ENCODE measurements around the gene PRG3.

PRG3 gene, protein sequence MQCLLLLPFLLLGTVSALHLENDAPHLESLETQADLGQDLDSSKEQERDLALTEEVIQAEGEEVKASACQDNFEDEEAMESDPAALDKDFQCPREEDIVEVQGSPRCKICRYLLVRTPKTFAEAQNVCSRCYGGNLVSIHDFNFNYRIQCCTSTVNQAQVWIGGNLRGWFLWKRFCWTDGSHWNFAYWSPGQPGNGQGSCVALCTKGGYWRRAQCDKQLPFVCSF

DNA sequence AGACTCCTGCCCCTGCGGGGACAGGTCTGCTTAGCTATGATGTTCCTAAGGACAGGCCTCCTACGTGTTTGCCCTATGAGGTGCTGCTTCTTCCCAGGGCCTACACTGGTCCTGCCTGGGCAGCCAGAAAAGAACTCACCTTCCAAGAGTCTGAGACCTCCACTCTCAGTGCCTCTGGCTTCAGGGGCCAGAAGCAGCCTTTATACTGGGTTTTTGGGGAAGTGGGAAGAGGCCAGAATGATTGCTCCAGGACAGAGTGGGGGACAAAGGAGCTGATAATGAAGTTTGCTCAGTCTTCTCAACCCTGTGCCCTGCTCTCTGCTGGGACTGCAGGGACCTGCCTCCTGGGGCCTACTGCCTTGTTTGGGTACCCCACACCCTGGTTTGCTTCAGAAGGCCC, at the start of gene PRG3:
PRG3 (minus strand) TSS at position 176 of the 400 bp plus-strand sequence. CDS start 442 bp downstream, outside the sequence.
- DNase-seq (ENCODE audit: low read depth in 3 of 3), result no peak

DNA sequence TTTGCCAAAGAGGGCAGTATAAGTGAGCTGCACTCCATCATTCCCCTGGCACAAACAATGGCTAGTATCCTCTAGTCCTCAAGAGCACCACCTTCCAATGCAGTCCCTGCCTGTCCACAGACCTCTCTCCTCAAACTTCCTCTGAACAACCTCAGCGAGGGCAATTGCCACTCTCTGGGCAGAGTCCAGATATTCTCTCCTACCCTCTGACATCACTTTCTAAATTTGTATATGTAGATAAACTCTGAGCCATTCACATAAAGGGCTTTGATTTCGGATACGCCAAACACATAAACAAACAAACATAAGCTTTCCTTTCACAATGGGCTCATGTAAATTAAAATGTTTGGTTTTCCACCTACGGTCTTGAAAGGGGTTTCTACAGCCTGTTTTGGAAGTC, 49.0 kb upstream of the PRG3 start:
- no peak for DNase-seq (ENCODE audit: low read depth in 3 of 3)

DNA sequence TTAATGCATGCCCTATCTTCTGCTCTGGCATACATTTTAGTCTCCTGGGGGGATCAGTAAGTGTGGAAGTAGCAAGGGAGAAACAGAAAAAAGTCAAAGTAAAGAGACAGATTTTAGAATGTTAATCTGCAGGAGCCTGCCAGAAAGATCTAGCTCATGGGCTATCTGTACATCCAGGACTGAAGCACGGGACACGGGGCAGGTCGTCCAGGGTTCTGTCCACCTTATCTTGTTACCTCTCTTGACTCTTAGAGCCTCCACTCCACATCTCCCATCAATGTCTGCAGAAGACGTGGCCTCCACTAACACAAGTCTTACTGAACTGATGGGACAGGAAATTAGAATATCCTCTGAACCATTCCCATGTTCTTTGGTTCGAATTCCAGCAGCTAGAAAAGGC, 47.7 kb upstream of the PRG3 start:
- DNase-seq (ENCODE audit: low read depth in 3 of 3), result no peak

DNA sequence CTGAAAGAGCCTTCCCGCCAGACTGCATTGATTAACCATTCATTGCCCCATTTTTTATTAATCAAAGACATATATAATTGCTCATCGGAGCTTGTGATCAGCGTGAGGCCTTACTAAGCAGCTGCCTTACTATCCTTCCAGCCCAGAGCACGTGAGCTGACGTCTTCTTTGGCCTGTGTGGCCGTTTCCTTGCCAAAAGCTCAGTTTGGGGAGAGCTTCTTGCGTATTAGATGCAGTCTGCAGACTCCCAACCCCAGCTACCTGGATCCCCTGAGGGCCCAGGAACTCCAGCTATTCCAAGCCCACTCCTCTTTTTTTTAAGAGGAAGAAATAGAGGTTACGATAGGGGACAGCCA, 46.8 kb upstream of the PRG3 start:
- DNase-seq (ENCODE audit: low read depth in 3 of 3), result no peak

DNA sequence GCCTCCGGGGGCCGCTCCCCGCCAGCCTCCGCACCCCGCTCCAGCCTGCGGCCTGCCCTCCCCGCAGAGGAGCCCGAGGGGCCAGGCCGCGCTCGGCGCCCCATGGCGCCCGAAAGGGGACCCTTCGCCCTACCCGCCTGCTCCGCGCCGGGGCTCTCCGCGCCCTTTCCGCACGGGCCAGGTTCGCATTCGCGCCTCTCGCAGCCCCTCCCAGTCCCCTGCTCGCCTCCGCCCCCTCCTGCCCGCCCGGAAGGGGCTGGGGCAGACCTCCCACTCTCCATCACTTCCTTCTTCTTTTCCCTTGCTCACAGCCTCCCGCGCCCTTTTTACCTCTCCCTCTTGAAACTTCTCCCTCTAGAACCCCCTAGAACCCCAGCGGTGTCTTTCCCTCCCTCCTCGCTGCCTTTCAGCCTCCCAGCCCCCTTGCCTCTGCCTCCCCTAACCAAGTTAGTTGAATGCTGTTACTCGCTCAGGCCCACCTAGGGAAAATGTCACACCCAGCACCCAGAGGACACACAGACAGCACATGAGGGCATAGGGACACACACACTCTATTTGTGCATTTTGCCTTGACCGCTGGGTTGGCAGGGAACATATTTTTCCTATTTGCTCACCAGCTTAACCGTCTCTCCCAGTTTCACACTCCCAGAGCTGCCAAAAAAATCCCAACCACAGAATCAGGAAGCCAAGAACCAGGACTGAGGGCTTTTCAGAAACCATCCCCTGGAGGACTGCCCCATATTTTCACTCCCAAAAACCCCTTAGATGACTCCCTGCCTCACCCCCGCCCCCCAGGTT, 46.2 kb upstream of the PRG3 start, which contains the start of gene SLC43A3:
SLC43A3 (minus strand) TSS at position 193 of the 798 bp plus-strand sequence. CDS start 949 bp downstream, outside the sequence.
- DNase-seq (ENCODE audit: low read depth in 3 of 3), result peak; percentile 53 to 85 (median 69)

DNA sequence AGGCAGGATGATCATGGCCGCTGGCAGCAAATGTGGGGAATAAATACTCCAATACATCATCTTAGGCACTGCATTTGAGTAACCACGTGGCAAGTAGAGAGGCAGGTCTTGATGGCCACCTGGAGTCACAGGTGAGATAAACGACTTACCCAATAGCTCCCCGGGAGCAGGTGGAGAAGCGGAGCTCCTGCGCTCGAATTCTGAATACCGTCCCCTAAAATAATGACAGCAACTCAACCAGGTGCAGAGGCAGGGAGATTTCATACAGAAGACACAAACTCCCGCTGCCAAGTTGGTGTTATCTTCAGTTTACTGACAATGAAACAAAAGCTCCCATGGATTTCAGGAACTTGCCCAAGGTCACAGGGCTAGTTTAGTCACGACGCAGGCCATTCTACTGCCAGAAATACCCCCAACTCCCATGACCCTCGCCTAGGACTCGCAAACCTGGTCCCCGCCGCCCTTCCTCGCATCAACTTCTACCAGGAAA, 45.5 kb upstream of the PRG3 start:
- DNase-seq (ENCODE audit: low read depth in 3 of 3), result no peak

DNA sequence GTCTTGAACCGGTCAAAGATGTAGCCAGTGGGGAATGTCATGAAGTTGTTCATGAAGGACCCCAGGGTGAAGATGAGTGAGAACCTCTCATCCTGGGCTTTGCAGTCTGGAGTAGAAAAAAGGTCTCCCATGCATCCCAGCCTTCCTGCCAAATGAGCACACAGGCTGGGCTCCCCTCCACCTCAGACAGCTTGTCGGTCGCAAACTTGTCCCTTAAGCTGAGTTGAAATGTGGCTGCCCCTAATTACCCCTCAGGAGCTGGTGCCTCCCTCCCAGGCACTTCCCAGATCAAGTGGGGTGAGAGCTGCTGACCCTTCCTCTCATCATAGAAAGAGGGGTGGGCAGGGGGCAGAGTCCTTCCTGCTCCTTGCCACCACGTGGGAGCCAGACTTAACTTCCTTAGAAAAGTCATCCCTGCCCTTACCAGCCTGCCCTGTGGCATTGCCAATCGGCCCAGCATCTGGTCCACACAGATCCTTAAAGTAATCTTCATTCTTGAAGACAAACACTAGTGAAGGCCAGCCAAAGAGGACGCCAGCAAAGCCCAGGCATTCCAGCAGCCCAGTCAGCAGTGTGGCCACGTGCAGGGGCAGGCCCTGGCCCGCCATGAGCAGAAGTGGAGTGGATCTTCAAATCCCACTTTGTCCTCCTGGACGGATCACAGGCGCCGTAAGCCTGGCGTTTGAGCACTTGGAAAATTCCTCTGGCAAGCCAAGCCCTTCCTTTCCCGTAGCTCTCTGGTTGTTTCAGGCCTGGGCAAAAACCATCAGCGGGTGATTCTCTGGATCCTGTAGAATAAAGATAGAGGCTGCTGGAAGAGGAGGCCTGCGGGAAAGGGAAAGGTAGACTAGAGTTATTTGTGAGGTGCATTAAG, 44.9 kb upstream of the PRG3 start:
- DNase-seq (ENCODE audit: low read depth in 3 of 3), result no peak

DNA sequence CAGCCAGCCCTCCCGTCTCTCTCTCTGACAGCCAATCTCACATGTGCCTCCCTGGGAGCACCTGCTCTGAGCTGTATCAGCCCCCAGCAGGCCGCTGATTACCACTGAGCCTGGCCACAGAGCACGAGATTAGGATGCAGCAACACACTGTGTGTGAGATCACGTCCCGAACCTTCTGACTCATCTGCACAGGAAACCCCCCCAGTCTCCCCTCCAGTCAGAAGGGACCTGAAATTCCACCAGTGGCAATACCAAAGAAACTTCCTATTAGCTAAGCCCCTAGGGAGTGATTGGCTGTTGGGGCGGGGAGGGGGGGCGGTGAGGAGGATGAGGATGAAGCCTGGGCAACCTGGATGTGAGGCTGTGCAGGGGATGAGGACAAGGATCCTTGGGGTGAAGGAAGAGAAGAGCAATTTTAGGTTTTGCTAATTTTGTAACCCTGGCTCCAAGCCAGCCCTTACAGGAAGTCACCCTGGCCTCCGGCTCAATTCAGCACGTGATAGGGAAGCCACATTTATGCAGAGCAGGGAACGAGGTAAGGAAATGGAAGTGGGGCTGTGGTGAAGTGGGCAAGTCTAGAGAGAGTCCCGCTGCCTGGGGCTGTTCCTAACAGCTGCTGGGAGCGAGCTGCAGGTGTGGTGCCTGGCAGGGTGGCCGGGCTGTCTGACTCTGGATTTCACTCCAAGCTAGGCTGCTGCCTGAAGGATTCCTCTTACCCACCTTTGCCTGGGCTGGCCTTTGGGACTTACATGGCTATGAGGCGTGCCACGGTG, 44.0 kb upstream of the PRG3 start:
- DNase-seq (ENCODE audit: low read depth in 3 of 3), result peak; percentile 70 to 89 (median 80)

DNA sequence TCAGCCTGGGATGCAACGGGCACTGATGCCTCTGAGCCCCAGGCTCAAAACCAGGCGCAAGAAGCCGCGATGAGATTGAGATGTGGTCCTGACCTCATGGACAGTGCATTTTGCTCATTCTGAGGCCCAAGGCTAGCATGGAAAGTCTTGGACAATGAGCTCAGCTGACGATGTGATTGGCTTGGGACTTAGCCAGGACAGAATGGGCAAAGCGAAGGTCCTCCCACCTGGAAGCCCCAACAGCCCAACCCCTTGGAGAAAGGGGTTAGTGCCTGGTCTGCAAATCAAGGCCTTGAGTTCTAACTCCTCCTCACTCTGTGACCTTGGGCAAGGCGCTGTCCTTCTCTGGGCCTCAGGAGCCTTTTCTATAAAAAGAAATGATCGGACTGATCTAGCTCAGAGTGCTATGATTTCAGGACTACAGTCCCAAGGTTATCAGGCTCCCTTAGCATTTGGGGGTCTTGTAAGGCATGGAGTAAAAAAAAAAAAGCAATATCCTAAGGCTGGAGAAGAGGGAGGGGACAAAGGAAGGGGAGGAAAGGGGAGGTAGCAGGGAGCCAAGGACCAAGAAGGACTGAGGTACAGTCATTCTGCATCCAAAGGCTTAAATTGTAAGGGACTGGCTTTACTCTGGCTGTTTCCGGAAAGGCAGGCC, 43.3 kb upstream of the PRG3 start:
- DNase-seq (ENCODE audit: low read depth in 3 of 3), result no peak

DNA sequence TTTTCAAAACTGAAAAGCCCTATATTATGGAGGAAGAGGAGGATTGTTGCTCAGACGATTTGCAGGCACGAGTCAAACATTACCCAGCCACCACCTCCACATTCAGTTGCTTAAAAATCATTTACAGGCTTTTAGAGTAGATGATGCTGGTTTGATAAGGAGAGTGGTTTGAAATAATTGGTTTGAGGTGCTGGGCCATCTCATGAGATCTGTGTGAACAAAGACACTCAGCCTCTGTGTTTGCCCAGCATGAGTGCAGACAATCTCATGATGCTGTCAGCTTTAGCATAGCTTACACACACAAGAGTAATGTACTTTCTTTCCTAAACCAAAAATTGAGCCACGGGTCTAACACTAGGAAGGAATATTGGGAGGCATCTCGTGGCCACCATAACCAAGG, 41.7 kb upstream of the PRG3 start:
- DNase-seq (ENCODE audit: low read depth in 3 of 3), result no peak

DNA sequence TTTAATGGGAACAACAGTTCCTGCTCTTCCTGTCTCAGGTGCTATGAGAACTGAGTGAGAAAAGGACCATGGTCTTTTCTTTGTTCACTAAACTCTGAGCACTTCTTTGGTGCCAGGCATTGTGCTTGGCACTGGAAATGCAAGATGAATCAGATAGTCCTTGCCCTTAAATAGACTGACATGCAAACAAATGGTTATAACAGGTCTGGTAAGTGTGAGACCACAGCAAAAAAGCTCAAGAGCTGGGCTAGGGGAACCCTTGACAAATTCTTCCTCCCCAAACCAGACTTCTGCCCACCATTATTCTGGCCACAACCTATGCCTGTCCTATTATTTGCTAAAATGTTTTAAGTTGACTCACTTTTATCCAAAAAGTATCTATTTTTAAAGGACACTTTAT, 40.9 kb upstream of the PRG3 start:
- no peak for DNase-seq (ENCODE audit: low read depth in 3 of 3)

DNA sequence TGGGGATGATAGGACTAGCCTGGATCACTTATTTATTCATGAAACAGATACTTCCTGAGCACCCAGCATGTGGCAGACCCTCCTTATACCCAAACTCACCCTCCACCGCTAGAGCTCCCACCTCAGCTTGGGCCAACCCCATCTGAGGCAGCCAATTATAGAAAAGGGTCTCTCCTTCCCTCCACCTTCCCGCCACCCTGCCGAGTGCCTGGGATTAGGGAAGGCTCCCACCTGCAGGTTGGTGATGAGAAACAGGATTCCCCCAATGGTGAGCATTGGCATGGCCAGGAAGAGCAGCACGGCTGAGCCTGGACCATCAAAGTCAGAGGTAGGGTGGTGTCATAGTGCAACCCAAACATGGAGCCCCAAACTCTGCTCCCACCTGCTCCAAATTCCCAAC, 40.1 kb upstream of the PRG3 start:
- no peak for DNase-seq (ENCODE audit: low read depth in 3 of 3)

DNA sequence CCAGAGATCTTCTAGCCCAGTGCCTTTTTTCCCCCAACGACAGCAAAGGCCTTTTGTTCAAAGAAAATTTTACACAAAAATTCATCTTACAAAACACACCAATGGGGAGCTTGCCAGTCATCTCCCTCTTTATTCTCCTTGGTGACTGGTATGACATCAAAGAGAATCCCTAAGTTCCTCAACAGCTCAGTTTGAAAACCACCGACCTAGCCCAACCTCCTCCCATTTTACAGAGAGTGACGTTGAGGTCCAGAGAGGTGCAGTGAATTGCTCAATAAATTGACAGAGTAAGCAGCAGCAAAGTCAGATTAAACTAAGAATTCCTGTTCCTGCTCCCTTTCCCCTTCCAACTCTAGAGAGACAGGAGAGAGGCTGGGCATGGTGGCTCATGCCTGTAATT, 38.2 kb upstream of the PRG3 start:
- no peak for DNase-seq (ENCODE audit: low read depth in 3 of 3)

DNA sequence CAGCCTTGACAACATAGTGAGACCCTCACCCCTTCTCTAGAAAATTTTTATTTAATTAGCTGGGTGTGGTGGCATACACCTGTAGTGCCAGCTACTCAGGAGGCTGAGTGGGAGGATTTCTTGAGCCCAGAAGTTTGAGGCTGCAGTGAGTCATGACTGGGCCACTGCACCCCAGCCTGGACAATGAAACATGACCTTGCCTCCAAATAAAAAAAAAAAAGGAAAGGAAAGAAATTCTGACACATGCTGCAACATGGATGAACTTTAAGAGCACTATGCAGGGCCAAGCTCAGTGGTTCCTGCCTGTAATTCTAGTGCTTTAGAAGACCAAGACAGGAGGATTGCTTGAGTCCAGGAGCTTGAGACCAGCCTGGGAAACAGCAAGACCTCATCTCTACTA, 37.2 kb upstream of the PRG3 start:
- DNase-seq (ENCODE audit: low read depth in 3 of 3), result no peak

DNA sequence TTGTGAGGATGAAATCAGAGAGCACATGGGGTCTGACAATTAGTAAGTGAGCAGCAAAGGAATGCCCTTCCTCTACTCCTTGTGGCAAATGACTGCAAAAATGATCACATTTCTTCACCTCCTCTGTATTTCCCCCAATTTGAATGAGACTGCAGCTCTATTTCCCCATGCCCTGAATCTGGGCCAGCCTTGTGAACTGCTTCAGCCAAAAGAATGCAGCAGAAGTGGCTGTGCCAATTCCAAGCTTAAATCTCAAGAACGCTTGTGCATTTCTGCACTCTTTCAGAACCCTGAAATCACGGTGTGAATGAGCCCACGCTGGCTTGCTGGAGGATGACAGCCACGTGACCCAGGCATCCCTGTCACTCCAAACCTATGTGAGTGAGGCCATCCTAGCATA, 36.1 kb upstream of the PRG3 start:
- no peak for DNase-seq (ENCODE audit: low read depth in 3 of 3)

DNA sequence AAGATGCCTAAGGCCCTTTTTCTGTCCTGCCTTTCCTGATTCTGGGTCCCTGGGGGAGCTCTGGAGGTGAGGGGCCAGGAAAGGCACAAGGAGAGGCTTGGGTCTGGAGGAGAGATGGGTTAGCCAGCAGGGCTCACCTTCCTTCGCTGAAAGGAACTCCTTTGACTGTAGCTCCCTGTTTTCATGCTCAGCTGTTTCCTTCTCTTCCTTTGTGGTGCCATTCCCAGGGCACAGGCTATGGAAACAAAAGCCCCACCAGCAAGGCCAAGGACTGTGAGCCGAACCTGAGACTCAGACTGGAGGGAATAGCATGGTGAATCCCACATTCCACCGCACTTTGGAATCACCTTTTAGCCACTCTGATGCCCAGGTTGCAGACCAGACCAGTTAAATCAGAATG, 35.5 kb upstream of the PRG3 start:
- no peak for DNase-seq (ENCODE audit: low read depth in 3 of 3)

DNA sequence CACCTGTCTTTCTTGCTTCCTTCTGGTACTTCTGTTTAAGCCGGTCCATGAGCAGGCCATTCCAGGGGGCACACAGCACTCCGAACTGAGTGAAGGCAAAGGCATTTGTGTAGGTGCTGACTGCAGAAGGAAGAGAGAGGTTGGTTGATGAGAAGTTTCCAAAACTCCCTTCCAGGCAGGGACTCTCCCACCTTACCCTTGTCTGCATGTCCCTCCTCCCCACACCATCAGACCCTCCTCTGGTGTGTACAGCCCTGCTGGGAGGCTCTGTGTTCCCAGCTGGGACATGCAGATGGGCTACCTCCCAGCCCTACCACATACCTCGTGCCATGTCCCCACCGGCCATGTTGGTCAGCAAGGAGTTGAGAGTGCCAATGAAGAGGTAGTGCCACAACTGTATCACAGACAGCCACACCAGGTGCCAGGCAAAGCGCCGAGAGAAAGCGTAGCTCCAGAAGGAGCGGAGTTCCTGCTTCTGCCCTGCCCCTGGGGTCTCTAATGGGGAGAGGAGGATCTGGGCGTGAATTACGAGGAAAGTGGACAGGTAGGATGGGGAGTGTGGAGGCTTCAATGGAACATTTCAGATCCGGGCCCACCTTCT, 33.8 kb upstream of the PRG3 start:
- no peak for DNase-seq (ENCODE audit: low read depth in 3 of 3)

DNA sequence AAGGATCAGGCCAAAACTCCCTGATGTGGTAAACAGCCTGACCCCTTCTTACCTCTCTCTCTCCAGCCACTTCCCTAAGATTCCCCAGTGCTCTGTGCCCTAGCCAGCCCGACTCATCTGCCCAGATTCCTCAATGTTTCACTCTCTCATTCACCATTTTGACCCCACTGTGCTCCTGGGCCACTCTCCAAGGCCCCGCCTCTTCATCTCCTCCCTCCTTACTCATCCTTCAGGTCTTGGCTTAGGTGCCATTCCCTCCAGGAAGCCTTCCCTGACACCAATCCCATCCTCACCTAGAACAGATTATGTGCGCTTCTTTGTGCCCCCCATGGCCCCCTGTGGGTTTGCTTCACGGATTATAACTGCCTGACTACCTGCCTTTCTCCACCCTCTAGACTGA, 32.7 kb upstream of the PRG3 start:
- no peak for DNase-seq (ENCODE audit: low read depth in 3 of 3)

DNA sequence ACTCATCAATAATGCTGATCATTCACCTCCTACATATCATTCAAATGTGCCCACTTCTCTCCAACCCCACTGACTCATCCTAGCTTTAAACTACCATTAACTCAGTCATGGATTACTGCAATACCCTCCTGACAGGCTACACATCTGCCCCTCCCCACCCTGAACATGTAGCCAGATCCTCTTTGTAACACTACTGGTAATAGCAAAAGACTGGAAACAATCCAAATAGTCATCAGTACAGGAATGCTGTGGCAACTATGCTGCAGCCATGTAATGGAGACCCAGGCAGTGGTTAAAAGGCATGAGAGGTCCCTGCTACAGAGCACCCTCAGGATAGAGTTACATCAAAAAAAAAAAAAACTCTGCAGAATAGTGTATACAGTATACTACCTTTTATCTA, 29.3 kb upstream of the PRG3 start:
- no peak for DNase-seq (ENCODE audit: low read depth in 3 of 3)

DNA sequence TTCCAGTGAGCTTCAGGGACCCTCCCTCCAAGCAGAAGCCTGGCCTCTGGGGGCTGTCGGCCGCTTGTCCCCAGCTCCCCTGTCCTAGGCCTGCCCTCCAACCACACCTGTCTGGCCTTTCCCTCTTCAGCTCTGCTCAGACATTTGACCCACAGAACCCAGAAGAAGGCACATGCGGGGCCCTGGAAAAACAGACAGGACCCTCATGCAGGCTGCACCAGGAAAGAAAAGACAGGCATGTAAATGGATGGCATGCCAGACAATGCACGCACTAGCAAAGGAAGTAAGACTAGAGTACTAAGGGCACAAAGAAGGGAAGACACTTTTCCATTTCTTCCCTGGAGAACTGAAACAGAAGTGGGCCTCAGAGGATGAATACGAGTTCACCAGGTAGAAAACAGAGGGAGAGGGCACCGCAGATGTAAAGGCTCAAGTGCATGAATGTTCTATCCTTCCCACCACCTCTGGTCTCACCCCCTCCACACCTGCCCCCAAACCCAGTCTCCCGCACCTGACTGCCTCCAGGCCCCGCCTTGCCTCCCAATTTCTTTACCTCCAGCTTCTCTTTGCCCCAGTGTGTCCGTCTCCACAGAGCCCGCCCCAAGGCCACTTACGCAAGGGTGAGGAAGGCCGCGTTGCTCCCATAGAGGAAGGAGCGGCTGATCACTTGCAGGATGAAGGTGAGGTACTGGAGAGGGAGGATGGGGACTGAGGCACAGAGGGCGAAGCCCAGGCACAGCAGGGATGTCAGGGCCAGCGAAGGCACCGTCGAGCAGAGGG, 28.6 kb upstream of the PRG3 start:
- no peak for DNase-seq (ENCODE audit: low read depth in 3 of 3)
